ENCODE data around the gene RPAP2. TPM values are rescaled to one million over a fixed set of nuclear protein-coding genes. Genes with fewer than 3 reads are reported as not detected.

Gene RPAP2
- total and polyA plus RNA-seq, 7 experiments from 2014 or later: 21.3 to 50.7 (median 29.6) TPM

DNA sequence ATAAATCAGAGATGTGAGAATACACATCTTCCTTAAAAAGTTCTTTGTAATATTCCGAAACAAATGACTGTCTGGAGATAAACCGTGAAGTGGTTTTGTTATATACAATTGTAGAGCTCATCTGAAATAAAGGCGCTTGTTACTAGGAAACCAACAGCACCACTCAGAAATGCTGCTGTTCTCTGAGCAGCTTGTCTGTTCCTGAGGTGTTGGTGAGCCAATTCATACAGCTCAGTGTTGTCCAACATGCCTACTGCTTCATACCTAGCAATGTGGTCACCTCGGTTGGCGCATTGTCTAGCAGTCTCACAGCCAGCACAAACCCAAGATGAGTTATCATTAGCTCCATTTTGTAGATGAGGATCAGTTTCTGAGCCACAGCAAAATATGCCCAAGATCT is 143.5 kb downstream of the RPAP2 start:
- Histone ChIP-seq H3K27me3 (ENCODE audit: control insufficient read depth in 2 of 2, insufficient read depth in 2 of 2, low read length in 2 of 2) (no peaks in the 10 kb centered on the region), H3K27ac (ENCODE audit: low read depth, low read length) (no peak overlapping the region), H3K36me3 (ENCODE audit: control insufficient read depth in 2 of 3, insufficient read depth in 3 of 3, low read length in 3 of 3) (no peaks in the 10 kb centered on the region), H3K9me3 (ENCODE audit: control insufficient read depth in 2 of 3, low read length in 3 of 3) (no peaks in the 10 kb centered on the region), H3K4me1 (ENCODE audit: control insufficient read depth in 2 of 2, insufficient read depth in 2 of 2, low read length in 2 of 2) (no peaks in the 10 kb centered on the region), H3K4me3 (ENCODE audit: low read length) (no peak overlapping the region)
- POLR2A ChIA-PET: no interaction called here
- Mint-ChIP-seq H3K27ac (no peak overlapping the region), H3K9me3 (no peaks in the 10 kb centered on the region), H3K36me3 (no peaks in the 10 kb centered on the region), H3K4me1 (peaks cover 0 to 25% (median 7%) of the 10 kb centered on the region in 7 donors), H3K4me3 (no peak overlapping the region), H3K27me3 (peaks cover 0 to 9% (median 0%) of the 10 kb centered on the region in 5 donors)
- CTCF ChIA-PET: no interaction called here
- ATAC-seq: no peak
- intact Hi-C loops (cut with micrococcal nuclease): no loop called here
- no peak for DNase-seq

DNA sequence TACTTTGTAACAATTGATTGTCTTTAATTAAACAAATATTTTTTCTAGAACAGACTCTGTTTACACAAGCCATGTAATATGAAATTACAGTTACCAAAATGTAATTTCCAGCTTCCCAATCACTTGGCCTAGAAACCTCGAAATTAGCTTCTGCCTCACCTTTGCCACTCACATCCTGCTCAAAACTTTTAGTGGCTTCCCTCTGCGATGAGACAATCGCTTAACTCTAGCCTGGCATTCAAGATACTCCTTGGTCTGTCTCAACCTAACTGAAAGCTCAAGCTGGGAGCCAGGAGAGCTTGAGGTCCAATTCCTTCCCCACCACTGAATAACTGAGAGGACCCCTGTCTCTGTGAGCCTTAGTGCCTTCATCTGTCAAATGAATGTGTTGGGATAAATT is 145.0 kb downstream of the RPAP2 start:
- DNase-seq (no peak), ATAC-seq (no peak)
- H3K4me1 ChIP-seq (ENCODE audit: control insufficient read depth in 2 of 2, insufficient read depth in 2 of 2, low read length in 2 of 2): no peaks in the 10 kb centered on the region
- ChIA-PET CTCF (no interaction called here), POLR2A (no interaction called here)
- Mint-ChIP-seq H3K27ac (peak overlapping the region in 1 of 9 donors; percentile 5), H3K9me3 (no peaks in the 10 kb centered on the region), H3K4me1 (peaks cover 0 to 23% (median 7%) of the 10 kb centered on the region in 7 donors), H3K36me3 (no peaks in the 10 kb centered on the region), H3K27me3 (peaks cover 0 to 9% (median 0%) of the 10 kb centered on the region in 5 donors), H3K4me3 (no peak overlapping the region)
- no peak overlapping the region for H3K27ac ChIP-seq (ENCODE audit: low read depth, low read length)
- H3K9me3 ChIP-seq (ENCODE audit: control insufficient read depth in 2 of 3, low read length in 3 of 3): no peaks in the 10 kb centered on the region
- no peaks in the 10 kb centered on the region for H3K36me3 ChIP-seq (ENCODE audit: control insufficient read depth in 2 of 3, insufficient read depth in 3 of 3, low read length in 3 of 3)
- no peak overlapping the region for H3K4me3 ChIP-seq (ENCODE audit: low read length)
- no peaks in the 10 kb centered on the region for H3K27me3 ChIP-seq (ENCODE audit: control insufficient read depth in 2 of 2, insufficient read depth in 2 of 2, low read length in 2 of 2)
- intact Hi-C loops (cut with micrococcal nuclease): no loop called here

DNA sequence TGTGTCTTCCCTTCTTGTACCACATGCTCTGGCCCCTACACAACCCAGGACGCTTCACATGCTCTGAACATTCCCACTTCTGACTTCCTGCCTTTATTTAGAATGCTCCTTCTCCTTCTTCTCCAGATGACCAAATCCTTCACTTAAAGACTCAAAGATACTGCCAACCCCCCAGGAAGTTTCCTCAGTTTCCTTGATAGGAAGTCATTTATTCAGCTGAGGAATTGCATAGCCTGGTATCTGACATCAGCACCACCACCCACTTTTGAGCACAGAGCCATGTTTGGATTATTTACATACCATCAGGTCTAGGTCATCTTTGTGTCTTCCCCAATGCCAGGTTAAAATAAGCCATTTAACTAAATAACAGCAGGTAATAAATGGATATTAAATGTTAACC is 145.5 kb downstream of the RPAP2 start:
- H3K9me3 Mint-ChIP-seq: no peaks in the 10 kb centered on the region
- H3K27ac Mint-ChIP-seq: peak overlapping the region in 1 of 9 donors; percentile 5
- CTCF ChIA-PET: no interaction called here
- Histone ChIP-seq H3K9me3 (ENCODE audit: control insufficient read depth in 2 of 3, low read length in 3 of 3) (no peaks in the 10 kb centered on the region), H3K4me1 (ENCODE audit: control insufficient read depth in 2 of 2, insufficient read depth in 2 of 2, low read length in 2 of 2) (no peaks in the 10 kb centered on the region), H3K4me3 (ENCODE audit: low read length) (no peak overlapping the region), H3K36me3 (ENCODE audit: control insufficient read depth in 2 of 3, insufficient read depth in 3 of 3, low read length in 3 of 3) (no peaks in the 10 kb centered on the region), H3K27me3 (ENCODE audit: control insufficient read depth in 2 of 2, insufficient read depth in 2 of 2, low read length in 2 of 2) (no peaks in the 10 kb centered on the region), H3K27ac (ENCODE audit: low read depth, low read length) (no peak overlapping the region)
- ATAC-seq: no peak
- H3K4me3 Mint-ChIP-seq: no peak overlapping the region
- peaks cover 0 to 22% (median 7%) of the 10 kb centered on the region in 7 donors for H3K4me1 Mint-ChIP-seq
- no peak for DNase-seq
- H3K27me3 Mint-ChIP-seq: peaks cover 0 to 9% (median 0%) of the 10 kb centered on the region in 5 donors
- POLR2A ChIA-PET: no interaction called here
- H3K36me3 Mint-ChIP-seq: no peaks in the 10 kb centered on the region
- intact Hi-C loops (cut with micrococcal nuclease): no loop called here

DNA sequence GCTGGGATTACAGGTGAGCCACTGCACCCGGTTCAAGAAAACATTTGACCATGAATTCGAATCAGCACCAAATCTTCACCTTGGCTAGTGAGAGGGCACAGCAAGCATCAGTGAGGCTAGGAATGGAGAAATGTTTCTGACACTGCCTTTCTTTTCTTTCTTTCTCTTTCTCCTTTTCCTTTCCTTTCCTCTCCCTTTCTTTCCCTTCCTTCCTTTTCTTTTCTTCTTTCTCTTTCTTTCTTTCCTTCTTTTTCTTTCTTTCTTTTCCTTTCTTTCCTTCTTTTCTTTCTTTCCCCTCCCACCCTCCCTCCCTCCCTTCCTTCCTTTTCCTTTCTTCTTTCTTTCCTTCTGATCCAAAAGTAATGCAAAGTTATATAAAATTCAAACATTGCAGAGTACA is 147.0 kb downstream of the RPAP2 start:
- no peak overlapping the region for H3K4me3 ChIP-seq (ENCODE audit: low read length)
- Mint-ChIP-seq H3K9me3 (peaks cover 0 to 3% (median 0%) of the 10 kb centered on the region in 11 donors), H3K4me3 (no peak overlapping the region), H3K27ac (no peak overlapping the region), H3K27me3 (peaks cover 0 to 9% (median 0%) of the 10 kb centered on the region in 5 donors), H3K36me3 (no peaks in the 10 kb centered on the region), H3K4me1 (peaks cover 0 to 19% (median 7%) of the 10 kb centered on the region in 7 donors)
- ChIA-PET CTCF (no interaction called here), POLR2A (no interaction called here)
- H3K9me3 ChIP-seq (ENCODE audit: control insufficient read depth in 2 of 3, low read length in 3 of 3): no peaks in the 10 kb centered on the region
- intact Hi-C loops (cut with micrococcal nuclease): no loop called here
- ATAC-seq: no peak
- H3K27me3 ChIP-seq (ENCODE audit: control insufficient read depth in 2 of 2, insufficient read depth in 2 of 2, low read length in 2 of 2): no peaks in the 10 kb centered on the region
- H3K4me1 ChIP-seq (ENCODE audit: control insufficient read depth in 2 of 2, insufficient read depth in 2 of 2, low read length in 2 of 2): no peaks in the 10 kb centered on the region
- DNase-seq: no peak
- H3K27ac ChIP-seq (ENCODE audit: low read depth, low read length): no peak overlapping the region
- H3K36me3 ChIP-seq (ENCODE audit: control insufficient read depth in 2 of 3, insufficient read depth in 3 of 3, low read length in 3 of 3): no peaks in the 10 kb centered on the region

DNA sequence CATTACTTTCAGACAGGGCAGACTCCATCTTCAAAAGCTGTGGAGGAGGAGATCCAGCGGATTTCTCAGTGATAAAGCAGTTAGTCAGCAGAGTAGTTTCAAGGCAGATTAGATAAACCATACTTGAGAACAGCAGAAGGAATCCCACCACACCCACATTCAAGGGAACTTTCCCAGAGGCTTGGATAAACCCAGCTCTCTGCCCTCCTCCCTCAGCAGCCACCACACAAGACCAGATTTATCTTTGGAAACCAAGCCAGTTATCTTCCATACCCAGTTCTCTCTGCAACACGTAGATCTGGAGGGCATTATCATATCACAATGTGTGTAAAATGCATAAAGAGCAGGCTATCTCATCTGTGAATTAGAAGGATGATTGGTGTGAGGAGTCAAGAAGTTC is 147.7 kb downstream of the RPAP2 start:
- DNase-seq: no peak
- H3K27me3 Mint-ChIP-seq: peaks cover 0 to 9% (median 0%) of the 10 kb centered on the region in 5 donors
- no peak overlapping the region for H3K27ac ChIP-seq (ENCODE audit: low read depth, low read length)
- intact Hi-C loops (cut with micrococcal nuclease): no loop called here
- no peaks in the 10 kb centered on the region for H3K36me3 Mint-ChIP-seq
- CTCF ChIA-PET: no interaction called here
- POLR2A ChIA-PET: no interaction called here
- no peak for ATAC-seq
- peaks cover 0 to 3% (median 0%) of the 10 kb centered on the region in 11 donors for H3K9me3 Mint-ChIP-seq
- H3K4me3 Mint-ChIP-seq: no peak overlapping the region
- peaks cover 0 to 19% (median 7%) of the 10 kb centered on the region in 7 donors for H3K4me1 Mint-ChIP-seq
- no peaks in the 10 kb centered on the region for H3K4me1 ChIP-seq (ENCODE audit: control insufficient read depth in 2 of 2, insufficient read depth in 2 of 2, low read length in 2 of 2)
- no peak overlapping the region for H3K27ac Mint-ChIP-seq
- H3K36me3 ChIP-seq (ENCODE audit: control insufficient read depth in 2 of 3, insufficient read depth in 3 of 3, low read length in 3 of 3): no peaks in the 10 kb centered on the region
- H3K27me3 ChIP-seq (ENCODE audit: control insufficient read depth in 2 of 2, insufficient read depth in 2 of 2, low read length in 2 of 2): no peaks in the 10 kb centered on the region
- H3K9me3 ChIP-seq (ENCODE audit: control insufficient read depth in 2 of 3, low read length in 3 of 3): no peaks in the 10 kb centered on the region
- no peak overlapping the region for H3K4me3 ChIP-seq (ENCODE audit: low read length)

DNA sequence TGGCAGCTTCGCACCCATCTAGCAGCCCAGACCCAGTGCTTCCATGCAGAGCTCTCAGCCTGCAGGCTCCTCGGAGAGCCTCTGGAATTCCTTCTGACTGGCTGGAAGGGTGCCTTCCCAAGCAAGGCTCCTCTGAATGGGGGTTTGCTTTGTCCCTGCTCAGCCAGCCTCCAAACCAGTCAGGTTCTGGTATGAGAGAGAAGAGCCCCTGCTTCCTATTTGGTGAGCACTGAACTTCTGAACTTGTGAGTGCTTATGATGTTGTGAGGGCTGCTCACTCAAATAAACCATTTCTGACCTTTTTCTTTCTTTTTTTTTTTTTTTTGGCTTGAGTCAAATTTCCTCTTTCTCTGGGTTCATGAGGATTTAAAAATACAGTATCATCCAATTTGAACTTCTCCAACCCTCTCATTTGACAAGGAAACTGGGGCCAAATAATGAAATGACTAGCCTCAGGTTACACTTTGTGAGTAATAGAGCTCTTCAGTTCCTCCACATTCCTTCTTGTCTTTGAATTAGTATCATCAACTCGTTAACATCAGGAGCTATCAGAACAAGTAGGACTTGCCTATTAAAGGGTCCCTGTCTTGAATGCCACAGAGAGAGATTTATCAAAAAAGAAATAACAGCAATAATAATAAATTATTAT is 148.3 kb downstream of the RPAP2 start:
- no peaks in the 10 kb centered on the region for H3K36me3 ChIP-seq (ENCODE audit: control insufficient read depth in 2 of 3, insufficient read depth in 3 of 3, low read length in 3 of 3)
- H3K9me3 ChIP-seq (ENCODE audit: control insufficient read depth in 2 of 3, low read length in 3 of 3): no peaks in the 10 kb centered on the region
- peaks cover 0 to 19% (median 7%) of the 10 kb centered on the region in 7 donors for H3K4me1 Mint-ChIP-seq
- H3K4me3 Mint-ChIP-seq: no peak overlapping the region
- no peak overlapping the region for H3K4me3 ChIP-seq (ENCODE audit: low read length)
- H3K27ac Mint-ChIP-seq: no peak overlapping the region
- no peak for DNase-seq
- H3K27me3 Mint-ChIP-seq: peaks cover 0 to 9% (median 0%) of the 10 kb centered on the region in 5 donors
- H3K36me3 Mint-ChIP-seq: no peaks in the 10 kb centered on the region
- CTCF ChIA-PET: no interaction called here
- no peak for ATAC-seq
- intact Hi-C loops (cut with micrococcal nuclease): no loop called here
- no peaks in the 10 kb centered on the region for H3K27me3 ChIP-seq (ENCODE audit: control insufficient read depth in 2 of 2, insufficient read depth in 2 of 2, low read length in 2 of 2)
- H3K27ac ChIP-seq (ENCODE audit: low read depth, low read length): no peak overlapping the region
- POLR2A ChIA-PET: interaction anchor here (0.7 kb wide), 1 partner anchor 29 kb away, joined by 6 read pairs; no protein-coding TSS in a partner anchor
- H3K4me1 ChIP-seq (ENCODE audit: control insufficient read depth in 2 of 2, insufficient read depth in 2 of 2, low read length in 2 of 2): no peaks in the 10 kb centered on the region
- peaks cover 0 to 3% (median 0%) of the 10 kb centered on the region in 11 donors for H3K9me3 Mint-ChIP-seq

DNA sequence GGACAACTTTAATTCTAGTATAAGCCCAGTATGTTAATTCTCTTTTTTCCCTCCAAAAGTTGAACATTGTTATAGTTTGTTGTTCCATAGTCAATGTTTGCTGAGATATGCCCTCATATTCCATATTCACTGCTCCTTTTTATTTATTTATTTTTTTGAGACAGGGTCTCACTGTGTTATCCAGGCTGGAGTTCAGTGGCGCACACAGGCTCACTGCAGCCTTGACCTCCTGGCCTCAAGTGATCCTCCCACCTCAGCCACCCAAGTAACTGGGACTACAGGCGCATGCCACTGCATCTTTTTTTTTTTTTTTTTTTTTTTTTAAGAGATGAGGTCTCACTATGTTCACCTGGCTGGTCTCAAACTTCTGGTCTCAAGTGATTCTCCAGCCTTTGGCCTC is 149.1 kb downstream of the RPAP2 start:
- H3K4me3 Mint-ChIP-seq: no peak overlapping the region
- ATAC-seq: no peak
- no peak overlapping the region for H3K27ac Mint-ChIP-seq
- peaks cover 0 to 19% (median 7%) of the 10 kb centered on the region in 7 donors for H3K4me1 Mint-ChIP-seq
- peaks cover 0 to 3% (median 0%) of the 10 kb centered on the region in 11 donors for H3K9me3 Mint-ChIP-seq
- ChIA-PET CTCF (no interaction called here), POLR2A (no interaction called here)
- H3K36me3 ChIP-seq (ENCODE audit: control insufficient read depth in 2 of 3, insufficient read depth in 3 of 3, low read length in 3 of 3): no peaks in the 10 kb centered on the region
- no peak for DNase-seq
- H3K4me1 ChIP-seq (ENCODE audit: control insufficient read depth in 2 of 2, insufficient read depth in 2 of 2, low read length in 2 of 2): no peaks in the 10 kb centered on the region
- no peaks in the 10 kb centered on the region for H3K27me3 ChIP-seq (ENCODE audit: control insufficient read depth in 2 of 2, insufficient read depth in 2 of 2, low read length in 2 of 2)
- intact Hi-C loops (cut with micrococcal nuclease): no loop called here
- H3K27me3 Mint-ChIP-seq: peaks cover 0 to 9% (median 0%) of the 10 kb centered on the region in 5 donors
- H3K36me3 Mint-ChIP-seq: no peaks in the 10 kb centered on the region
- H3K27ac ChIP-seq (ENCODE audit: low read depth, low read length): no peak overlapping the region
- H3K4me3 ChIP-seq (ENCODE audit: low read length): no peak overlapping the region
- H3K9me3 ChIP-seq (ENCODE audit: control insufficient read depth in 2 of 3, low read length in 3 of 3): no peaks in the 10 kb centered on the region
